Stomach (tissue), 4 donors: ENCODE data around the gene OR5F1.

ENCODE experiments used
- CTCF ChIP-seq, 7 experiments: fragments of 450-650 bp in 4 of 7; fragments of 200-600 bp in 3 of 7; sonication (generic) in 3 of 7; IDR thresholded peaks; one replicate each; pipeline ENCODE4 v1.5.1; 2016 to 2019; ENCODE audit warnings: antibody characterized with exemption in 7 of 7, control low read depth in 2 of 7, mild to moderate bottlenecking in 1 of 7
- EP300 ChIP-seq: sonication (generic); formaldehyde crosslinking; IDR thresholded peaks from one replicate; pipeline ENCODE4 v1.6.1; 2017; ENCODE audit warnings: antibody characterized with exemption

- TF ChIP-seq CTCF (IDR thresholded peaks at IDR 0.05), result no peak
- TF ChIP-seq EP300, result no peak
These were observed 26.5 kb downstream of the OR5F1 start for GRCh38 chr11:55967914-55968313.
